Muscle layer of duodenum (tissue), 2 donors: Measurements from ENCODE around the gene CFAP46.

Source experiments
- H3K27ac ChIP-seq: one replicate; pipeline ENCODE4 v1.7.0; 2013; ENCODE audit warnings: mild to moderate bottlenecking, low read length
- H3K27me3 ChIP-seq: one replicate; pipeline ENCODE4 v1.7.0; 2013; ENCODE audit warnings: low read depth, mild to moderate bottlenecking, control low read depth, low read length
- H3K36me3 ChIP-seq, 2 donors: one replicate each; pipeline ENCODE4 v1.7.0; 2013; ENCODE audit warnings: low read length in 2 of 2, control low read depth in 1 of 2, mild to moderate bottlenecking in 1 of 2; ENCODE audit not compliant: insufficient read depth in 2 of 2, control insufficient read depth in 1 of 2
- H3K4me1 ChIP-seq, 2 donors: one replicate each; pipeline ENCODE4 v1.7.0; 2013; ENCODE audit warnings: low read length in 2 of 2, mild to moderate bottlenecking in 2 of 2, control low read depth in 1 of 2, moderate library complexity in 1 of 2; ENCODE audit not compliant: insufficient read depth in 2 of 2, control insufficient read depth in 1 of 2
- H3K4me3 ChIP-seq, 2 donors: one replicate each; pipeline ENCODE4 v1.7.0; 2013; ENCODE audit warnings: low read length in 2 of 2, low read depth in 1 of 2, mild to moderate bottlenecking in 1 of 2
- H3K9me3 ChIP-seq, 2 donors: one replicate each; pipeline ENCODE4 v1.7.0; 2013; ENCODE audit warnings: low read length in 2 of 2, control low read depth in 1 of 2, mild to moderate bottlenecking in 1 of 2; ENCODE audit not compliant: control insufficient read depth in 1 of 2
- donor health status: healthy.

The CFAP46 gene

GRCh38 chr10:132761395-132762060 lies 180.8 kb downstream of the CFAP46 start:
- no peaks in the 10 kb centered on the region for H3K9me3 ChIP-seq
- H3K27ac ChIP-seq = no peak overlapping the region
- H3K36me3 ChIP-seq = peaks cover 0 to 55% of the 10 kb centered on the region in 2 donors
- no peaks in the 10 kb centered on the region for H3K4me1 ChIP-seq
- no peaks in the 10 kb centered on the region for H3K27me3 ChIP-seq
- no peak overlapping the region for H3K4me3 ChIP-seq

GRCh38 chr10:132758865-132759264 lies 183.5 kb downstream of the CFAP46 start:
- H3K4me3 ChIP-seq = no peak overlapping the region
- H3K36me3 ChIP-seq = peaks cover 3 to 72% of the 10 kb centered on the region in 2 donors

More at GRCh38 chr10:132758865-132759264, 183.5 kb downstream of the CFAP46 start:
- Histone ChIP-seq H3K4me1 (no peaks in the 10 kb centered on the region), H3K9me3 (no peaks in the 10 kb centered on the region), H3K27me3 (no peaks in the 10 kb centered on the region), H3K27ac (no peak overlapping the region)
